ENCODE data around the gene MSL3B.

GRCh38 chr2:233844064-233844807 lies 23.9 kb downstream of the MSL3B start:
- TF ChIP-seq, protein P1, sequence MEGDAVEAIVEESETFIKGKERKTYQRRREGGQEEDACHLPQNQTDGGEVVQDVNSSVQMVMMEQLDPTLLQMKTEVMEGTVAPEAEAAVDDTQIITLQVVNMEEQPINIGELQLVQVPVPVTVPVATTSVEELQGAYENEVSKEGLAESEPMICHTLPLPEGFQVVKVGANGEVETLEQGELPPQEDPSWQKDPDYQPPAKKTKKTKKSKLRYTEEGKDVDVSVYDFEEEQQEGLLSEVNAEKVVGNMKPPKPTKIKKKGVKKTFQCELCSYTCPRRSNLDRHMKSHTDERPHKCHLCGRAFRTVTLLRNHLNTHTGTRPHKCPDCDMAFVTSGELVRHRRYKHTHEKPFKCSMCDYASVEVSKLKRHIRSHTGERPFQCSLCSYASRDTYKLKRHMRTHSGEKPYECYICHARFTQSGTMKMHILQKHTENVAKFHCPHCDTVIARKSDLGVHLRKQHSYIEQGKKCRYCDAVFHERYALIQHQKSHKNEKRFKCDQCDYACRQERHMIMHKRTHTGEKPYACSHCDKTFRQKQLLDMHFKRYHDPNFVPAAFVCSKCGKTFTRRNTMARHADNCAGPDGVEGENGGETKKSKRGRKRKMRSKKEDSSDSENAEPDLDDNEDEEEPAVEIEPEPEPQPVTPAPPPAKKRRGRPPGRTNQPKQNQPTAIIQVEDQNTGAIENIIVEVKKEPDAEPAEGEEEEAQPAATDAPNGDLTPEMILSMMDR (IDR thresholded peaks at IDR 0.05), result no peak
- no peak for TF ChIP-seq POLR2A (IDR thresholded peaks at IDR 0.05)

Data from Peyer's patch (tissue), 4 donors.